NCI-H2227 (cell line): ENCODE data around the gene SHOC2.
"Not testable (repeated sequence)": the region's sequence is repeated elsewhere in the genome, so short reads cannot be mapped to it uniquely, and the experiment has no call there.

ENCODE experiments used
- DNase-seq: peaks from one replicate; lab custom pipeline; 2025; ENCODE audit not compliant: unreplicated experiment; lab: John Stamatoyannopoulos, UW

SHOC2 gene

DNA sequence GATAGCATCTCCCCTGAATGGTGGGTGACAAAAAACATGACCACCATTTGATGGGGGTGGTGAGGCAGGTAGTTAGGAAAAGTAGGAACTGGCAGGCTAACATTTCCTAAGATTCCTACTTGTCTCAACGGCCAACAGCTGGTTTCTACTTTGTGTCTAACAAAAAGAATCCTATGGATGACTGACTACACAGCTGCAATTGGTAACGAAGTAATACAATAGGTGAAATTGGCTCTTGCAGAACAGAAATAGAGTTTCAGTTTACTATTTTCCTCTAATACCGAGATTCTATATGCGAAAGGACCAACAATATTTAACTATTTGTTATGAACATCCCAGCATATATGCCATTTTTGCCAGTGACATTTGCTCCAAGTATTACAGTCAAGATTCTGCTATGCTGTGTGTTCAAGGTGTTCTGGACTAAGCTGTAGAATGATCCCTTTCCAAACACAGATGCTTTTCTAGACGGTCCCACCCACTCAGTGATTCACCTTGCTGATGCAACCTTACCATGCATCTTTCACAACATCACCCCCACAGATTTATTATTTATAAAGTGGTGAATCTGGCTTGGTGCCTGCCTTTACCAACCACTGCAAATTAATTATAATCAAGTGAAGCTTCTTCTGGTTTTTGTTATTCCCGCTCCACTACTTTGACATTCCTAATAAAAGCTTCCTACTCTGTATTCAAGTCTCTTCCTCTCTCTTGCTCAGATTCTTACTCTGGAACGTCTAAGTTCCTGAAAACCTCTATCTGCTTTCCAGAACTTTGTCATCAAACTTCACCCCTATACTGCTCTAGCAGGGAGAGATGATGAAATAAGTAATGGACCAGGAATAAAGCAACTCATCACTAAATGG lies 17.2 kb upstream of the SHOC2 start:
- no peak for DNase-seq

DNA sequence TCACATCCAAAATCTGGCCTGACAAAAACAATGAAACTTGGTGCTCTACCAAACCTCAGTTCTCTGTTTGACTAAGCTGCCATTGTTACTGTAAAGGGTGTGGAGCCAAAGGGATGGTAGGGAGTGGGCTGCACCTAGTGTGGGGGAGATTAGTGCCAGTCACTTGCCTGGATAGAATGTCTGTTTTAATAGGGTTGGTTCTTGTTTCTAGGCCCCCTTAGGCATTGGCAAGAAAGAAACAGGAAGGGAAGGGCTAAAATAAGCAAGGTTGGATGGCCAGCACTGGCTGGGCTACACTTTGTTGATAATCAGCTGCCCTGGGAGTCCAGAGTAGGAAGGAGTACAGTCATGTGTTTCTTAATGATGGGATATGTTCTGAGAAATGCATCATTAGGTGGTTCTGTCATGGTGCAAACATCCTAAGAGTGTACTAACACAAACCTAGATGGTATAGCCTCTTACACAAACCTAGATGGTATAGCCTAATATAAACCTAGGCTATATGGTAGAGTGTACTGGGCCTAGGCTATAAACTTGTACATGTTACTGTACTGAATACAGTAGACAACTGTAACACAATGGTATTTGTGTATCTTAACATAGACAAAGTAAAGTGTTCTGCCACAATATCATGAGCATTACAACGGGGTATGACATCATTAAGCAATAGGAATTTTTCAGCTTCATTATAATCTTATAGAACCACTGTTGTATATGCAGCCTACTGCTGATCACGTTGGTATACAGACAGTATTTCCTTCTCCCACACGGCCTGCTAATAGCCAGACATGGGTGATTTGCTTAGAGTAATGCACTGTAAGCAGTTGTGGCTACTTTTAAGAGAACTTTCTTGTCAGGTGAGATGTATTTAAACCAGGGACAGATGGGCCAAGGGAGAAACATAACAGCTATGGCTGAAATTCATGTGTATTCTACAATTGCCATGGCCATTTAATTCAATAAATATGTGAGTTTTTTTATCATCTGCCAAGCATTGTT lies 15.8 kb upstream of the SHOC2 start:
- no peak for DNase-seq

DNA sequence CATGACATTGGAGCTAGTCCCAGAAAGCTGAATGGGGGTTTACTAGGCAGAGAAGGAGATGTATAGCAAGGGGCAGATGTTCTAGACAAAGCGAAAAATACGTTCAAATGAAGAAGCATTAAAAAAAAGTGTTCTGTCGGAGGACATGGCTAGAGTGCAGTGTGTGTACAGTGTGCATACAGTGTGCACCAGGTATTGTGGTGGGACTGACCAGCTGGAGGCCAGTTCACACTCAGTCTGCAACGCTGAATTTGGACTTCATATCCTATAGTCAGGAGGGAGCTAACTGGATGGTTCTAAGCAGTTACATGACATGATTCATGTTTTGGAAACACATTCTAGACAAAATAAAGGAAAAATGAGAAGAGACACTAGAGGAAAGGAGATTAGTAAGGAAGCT lies 9.3 kb upstream of the SHOC2 start:
- DNase-seq = no peak

DNA sequence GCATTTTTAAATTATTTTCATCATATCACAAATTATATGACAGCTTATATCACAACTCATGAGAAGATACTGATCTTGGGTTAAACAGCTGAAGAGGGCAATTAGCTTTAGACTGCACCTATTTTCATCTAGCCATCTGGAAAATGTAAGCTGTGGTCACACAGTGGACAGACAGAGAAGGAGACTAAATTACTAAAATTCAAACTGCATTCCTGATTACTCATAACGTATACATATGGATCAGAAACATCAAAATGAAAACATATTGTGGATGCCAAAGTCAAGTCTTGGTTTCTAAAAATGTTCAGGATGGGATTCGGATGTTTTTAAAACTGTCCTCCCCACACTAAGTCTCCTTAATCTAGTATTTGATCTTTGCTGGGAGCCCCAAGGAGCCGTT lies 7.0 kb upstream of the SHOC2 start:
- no peak for DNase-seq

DNA sequence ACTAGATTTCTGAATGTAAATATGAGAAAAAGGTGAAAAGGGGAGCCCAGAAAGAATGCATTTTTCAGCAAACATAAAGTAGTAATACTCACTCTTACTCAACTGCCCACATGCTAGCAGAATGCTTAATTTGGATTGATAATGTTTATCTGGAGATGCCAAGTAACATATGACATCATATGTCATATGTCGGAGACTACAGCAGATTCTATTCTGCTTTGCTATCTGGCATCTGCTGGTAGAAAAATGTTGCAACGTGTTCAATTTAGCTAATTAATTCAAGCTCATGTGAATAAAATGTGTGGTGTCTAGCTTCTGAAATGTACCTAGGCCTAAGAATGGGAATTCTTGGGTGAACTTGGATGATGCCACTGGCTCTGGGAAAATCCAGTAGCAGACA lies 5.0 kb upstream of the SHOC2 start:
- no peak for DNase-seq

DNA sequence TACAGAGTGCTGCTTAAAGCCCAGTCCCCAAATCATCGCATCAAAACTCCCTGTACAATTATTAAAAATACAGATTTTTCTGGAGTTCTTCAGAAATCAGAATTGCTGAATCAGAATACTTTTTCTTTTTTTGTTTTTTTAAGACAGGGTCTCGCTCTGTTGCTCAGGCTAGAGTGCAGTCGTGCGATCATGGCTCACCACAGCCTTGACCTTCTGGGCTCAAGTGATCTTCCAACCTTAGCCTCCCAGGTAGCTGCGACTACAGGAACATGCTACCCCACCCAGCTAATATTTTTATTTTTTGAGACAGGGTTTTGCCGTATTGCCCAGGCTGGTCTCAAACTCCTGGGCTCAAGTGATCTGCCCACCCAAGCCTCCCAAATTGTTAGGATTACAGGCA lies 4.4 kb upstream of the SHOC2 start:
- DNase-seq = no peak

DNA sequence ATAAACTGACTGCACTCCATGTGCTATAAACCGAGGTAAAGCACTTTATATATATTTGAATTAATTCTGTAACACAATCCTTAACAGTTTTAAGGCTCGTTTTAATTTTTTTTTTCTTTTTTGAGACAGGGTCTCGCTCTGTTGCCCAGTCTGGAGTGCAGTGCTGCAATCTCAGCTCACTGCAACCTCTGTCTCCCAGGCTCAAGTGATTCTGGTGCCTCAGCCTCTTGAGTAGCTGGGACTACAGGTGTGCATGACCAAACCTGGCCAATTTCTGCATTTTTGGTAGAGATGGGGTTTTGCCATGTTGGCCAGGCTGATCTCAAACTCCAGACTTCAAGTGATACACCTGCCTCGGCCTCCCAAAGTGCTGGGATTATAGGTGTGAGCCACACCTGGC lies 3.8 kb upstream of the SHOC2 start:
- not testable (repeated sequence) for DNase-seq

DNA sequence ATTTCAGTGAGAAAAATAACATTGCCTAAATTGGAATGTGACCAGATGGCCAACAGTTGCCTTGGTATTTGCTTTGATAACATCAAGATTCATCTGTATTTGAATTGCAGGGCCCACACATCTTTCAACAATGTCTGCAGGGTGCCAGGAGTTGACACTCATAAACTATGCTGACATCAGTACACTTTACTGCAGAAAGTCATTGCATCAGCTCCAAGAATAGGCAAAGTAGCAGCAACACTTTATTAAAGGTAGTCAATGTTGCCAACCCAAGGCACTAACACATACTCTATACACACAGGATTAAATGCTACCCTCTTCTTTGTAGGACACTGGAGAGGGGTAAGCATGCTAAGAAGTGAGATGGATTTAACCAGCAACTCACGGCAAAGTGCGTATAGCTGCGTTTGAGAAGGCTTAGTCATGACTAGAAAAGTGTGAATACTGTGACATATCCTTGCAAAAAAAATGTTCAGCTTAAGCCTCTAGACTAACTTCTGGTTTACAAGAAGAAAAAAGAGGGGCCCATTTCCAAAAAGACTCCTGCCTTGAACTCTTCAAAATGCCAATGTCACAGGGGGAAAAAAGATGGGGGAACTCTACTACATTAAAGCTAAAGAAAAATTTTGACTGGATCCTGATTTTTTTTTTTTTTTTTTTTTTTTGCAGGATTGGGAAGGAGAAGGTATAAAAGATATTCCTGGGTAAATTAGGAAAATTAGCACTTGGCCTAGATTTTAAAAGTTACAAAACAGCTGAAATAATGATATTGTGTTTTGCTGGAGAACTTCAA lies 2.7 kb upstream of the SHOC2 start:
- no peak for DNase-seq

DNA sequence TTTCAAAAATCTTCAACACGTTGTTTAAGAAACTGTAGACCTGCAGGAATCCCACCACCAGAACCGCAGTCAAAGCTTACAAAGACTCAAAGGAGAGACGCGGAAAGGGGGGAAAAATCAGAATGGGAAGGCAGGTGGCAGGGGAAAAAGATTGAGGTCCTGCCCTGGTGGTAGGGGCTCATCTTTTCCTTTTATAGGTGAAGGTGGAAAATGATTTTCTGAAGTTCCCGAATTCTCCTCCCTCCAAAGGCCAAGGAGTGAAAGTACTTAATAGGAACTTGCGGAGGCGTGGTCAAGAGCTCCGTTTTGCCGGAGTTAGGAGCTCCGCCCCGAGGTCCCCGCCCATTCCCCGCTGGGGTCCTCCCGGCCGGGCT lies 1.1 kb upstream of the SHOC2 start:
- DNase-seq = peak; percentile 88

DNA sequence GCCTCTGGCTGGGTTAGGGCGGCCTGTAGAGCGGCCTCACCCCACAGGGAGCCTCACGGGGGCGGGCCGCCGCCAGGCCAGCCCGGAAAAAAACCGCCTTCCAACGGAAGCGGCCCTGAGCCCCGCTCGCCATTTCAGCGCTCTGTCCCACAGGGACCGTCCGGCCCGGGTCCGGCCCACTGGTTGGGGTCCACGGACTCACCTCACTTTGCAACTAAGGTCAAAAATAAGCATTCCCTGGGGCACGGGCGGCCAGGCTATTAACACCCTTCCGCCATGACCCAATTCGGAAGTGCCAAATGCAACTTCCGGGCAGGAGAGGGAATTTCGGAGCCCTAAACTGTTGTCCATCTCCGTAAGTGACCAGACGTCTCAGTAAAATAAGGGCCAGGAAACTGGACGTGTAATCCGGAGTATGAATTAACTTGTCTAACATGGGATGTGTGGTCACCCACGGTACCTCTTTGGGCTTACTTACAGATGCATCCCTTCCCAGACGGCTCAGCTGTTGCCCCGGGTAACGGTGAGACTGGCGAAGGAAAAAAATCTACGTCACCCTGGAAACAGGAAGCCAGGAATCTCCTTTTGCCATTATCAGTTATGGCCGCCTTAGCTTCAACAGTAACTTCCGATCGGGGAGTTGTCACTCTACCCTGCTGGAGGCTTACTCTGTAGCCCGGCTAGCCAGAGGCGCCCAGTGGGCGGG lies 608 bp upstream of the SHOC2 start, which contains the start of gene BBIP1:
TSS of gene BBIP1 (minus strand) at position 538 of the 706 bp plus-strand sequence. CDS start 1,023 bp downstream, outside the sequence.
- DNase-seq = peak; percentile 98

DNA sequence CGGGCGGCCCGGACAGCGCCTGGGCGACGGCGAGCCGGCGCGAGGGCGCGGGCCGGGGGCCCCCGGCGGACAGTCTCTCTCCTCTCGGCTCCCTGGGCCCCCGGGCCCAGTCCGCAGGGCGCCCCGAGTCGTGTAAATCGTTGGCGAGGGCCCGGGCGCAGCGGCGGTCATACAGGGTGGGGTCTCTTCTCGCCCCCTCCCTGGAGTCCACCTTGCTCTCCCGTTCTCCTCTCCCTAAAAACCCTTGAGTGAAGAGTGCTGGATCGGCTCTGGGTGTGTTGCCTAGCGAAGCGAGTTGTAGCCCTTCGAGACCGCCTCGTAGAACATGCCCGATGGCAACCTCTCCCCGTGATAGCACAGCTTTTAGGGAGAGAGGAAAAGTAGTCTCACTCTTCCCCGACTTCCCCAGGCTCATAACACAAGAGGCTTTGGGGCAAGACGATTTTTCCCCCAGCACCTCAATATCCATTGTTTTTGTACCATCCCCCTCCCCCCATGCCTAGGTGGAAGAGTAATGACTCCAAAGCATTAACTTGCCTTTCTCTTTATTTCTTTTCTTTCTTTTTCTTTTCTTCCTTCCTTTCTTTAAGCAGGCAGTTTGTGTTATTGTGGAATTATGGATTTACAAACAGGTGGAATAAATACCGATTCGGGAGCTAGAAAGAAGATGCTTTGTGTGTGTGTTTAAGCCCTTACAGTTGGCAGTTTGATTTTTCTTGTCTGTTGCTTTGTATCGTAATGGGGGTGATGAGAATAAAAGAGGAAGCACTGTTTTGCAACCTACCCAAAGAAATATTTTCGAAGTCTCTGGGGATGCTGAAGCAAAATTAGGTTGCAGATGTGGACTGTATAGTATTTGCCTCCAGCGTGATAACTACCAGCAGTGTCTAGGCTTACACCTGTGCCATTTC lies 822 bp downstream of the SHOC2 start:
- DNase-seq = peak; percentile 37

DNA sequence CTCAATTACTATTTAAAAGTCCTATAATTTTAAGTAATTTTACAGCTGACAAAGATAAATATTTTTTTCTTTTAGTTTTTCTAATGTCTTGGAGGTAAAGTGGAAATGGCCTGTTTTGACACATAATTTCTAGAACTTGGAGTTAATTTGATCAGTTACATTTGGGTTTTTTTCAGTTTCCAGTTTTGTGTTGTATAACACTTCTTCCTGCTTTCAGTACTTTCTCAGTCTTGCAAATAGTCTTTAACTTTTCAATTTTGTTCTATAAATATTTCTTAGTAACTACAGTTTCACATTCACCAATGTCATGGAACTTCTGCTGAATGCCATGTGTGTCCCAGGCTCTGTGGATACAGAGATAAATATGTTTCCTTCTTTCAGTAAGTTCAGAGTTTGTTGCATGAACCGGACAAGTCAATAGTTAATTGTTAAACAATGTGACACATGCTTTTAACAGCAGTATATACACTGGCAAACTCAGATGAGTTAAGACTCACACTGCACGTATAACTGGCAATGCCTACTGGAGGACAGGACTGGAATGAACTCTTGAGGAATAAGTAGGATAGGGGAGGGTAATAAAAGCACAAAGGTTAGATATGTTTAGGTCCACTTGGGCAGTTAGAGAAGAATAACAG lies 4.6 kb downstream of the SHOC2 start:
- no peak for DNase-seq

DNA sequence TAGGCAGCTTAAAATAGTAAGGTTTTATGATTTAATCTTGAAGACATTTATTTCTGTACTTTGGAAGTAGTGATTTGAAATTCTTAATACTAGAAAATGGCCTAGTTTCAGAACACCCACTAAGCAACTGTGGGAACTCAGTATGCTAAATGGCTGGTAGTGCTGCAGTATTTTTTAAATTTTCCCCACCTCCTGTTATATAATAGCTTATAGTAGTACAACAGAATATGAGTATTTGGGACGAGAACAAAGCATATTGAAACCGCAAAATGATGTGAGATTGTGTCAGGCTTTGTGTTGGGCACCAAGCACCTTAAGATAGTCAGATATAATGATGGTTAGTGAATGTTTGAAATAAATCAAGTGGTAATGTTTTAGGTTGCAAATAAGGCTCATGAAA lies 8.1 kb downstream of the SHOC2 start:
- no peak for DNase-seq

DNA sequence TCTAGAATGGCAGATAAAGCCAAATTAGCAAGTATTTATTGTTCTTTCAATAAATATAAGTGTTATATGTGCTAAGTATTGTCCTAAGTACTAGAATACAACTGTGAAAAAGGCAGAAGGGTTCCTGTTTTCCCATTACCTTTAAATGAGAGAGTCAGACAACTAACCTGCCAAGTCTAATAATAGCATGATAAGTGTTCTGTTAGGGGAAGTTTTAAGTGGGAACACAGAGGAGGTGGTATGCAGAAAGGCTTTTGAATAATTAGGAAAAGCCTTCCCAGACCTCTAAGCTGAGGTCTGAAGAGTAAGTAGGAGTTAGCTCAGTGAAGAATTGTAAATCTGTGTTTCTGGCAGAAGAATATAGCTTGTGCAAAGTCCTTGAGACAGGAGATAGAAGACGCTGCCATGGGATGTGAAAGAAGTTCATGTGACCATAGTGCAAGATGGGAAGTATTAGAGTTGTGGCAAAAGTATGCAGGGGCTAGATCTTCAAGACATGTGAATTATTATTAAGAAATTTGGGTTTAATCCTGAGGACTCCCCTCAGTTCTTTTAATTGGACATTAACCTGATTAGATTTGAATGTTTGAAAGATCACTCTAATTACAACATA lies 12.5 kb downstream of the SHOC2 start:
- no peak for DNase-seq

DNA sequence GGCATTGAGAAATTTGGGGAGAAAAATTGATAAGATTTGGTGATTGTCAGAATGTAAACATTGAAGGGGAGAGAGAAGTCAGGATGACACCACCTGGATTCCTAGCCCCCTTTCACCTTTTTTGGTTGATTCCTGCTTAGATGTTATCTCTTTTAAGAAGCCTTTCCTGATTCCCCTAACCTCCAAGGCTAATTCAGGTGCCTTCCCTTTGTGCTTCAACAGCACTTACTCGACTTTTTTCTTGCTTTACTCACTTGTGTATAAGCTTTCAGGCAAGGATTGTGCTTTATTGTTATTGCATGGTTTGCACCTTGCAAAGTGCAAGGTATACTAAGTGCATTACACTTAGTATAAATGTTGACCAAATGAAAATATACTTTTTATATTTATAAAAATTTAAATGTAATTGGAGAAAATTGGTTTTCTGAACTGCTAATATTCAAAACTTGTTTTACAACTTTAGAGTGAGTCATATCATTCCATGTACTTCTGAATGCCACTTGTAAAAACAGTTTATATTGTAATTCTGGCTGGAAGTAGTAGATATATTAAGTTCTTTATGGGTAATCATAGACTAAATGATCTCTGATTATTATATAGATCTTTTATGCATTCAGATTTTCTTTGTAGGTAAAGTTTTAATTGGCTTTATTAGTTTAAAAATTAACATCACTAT lies 13.2 kb downstream of the SHOC2 start:
- no peak for DNase-seq

DNA sequence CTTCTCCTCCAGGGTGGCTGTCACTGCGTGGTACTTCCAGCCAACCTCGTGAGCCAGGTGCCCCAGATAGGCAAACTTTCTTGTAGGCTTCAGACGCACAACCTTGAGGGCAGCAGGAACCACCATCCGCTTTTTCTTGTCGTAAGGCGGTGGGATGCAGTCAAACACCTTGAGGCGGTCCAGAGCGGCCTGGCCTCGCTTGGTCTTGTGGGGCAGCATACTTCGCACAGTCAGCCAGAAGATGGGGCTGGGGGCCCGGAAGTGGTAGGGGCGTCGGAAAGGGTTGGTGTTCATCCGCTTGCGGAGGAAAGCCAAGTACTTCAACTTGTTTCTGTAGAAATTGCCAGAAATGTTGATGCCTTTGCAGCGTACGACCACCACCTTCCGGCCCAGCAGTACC lies 17.4 kb downstream of the SHOC2 start:
- DNase-seq = no peak

DNA sequence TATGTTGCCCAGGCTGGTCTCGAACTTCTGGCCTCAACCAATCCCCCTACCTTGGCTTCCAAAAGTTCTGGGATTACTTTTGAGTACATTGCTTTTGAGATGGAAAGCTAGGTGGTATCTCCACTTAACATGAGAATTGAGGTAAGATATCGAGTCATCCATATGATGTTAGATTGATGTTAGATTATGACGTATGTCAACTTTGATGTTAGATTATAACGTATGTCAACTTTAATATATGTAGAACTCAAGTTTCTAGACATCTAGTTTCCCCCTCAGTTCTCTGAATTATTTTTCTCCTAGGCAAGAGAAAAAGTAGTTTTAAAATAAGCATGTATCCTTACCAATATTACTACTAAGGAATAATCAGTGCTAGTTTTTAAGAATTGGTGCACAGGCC lies 20.0 kb downstream of the SHOC2 start:
- no peak for DNase-seq
